CD4-positive, alpha-beta T cell (primary cell): Measurements from ENCODE around the gene XPO6. TPM values are rescaled to one million over a fixed set of nuclear protein-coding genes. Genes with fewer than 3 reads are reported as not detected.

ENCODE experiments used
- ATAC-seq: fragments of 200-7000 bp; cut with Tn5 transposase; one replicate; pipeline ENCODE4 v1.10.0; 2022; ENCODE audit warnings: mild to moderate bottlenecking; ENCODE audit not compliant: poor library complexity
- CTCF ChIA-PET: fragments of 350-600 bp; sonication (Branson Sonifier 250); formaldehyde crosslinking; loops from one replicate; lab custom pipeline; 2021; ENCODE audit warnings: antibody characterized with exemption, inconsistent platforms; lab: Charles Lee
- POLR2A ChIA-PET: fragments of 350-600 bp; sonication (Branson Sonifier 250); formaldehyde crosslinking; loops from one replicate; lab custom pipeline; 2021; ENCODE audit warnings: antibody characterized with exemption, inconsistent platforms; lab: Charles Lee
- DNase-seq, 14 experiments: peaks; one replicate each; pipeline ENCODE4 v3.0.0-alpha.2; 2013 to 2020; ENCODE audit warnings: mixed read lengths in 2 of 14
- H3K27ac ChIP-seq, 2 donors: one replicate each; pipeline versions ENCODE4 v1.5.1 to v1.7.0; 2013; ENCODE audit warnings: low read length in 2 of 2, low read depth in 1 of 2, mild to moderate bottlenecking in 1 of 2
- H3K27me3 ChIP-seq, 2 experiments: 1 replicate in 1 of 2; 2 replicates in 1 of 2; pipeline versions ENCODE4 v1.6.1 to v1.7.0; 2013; ENCODE audit warnings: low read length in 2 of 2, control low read depth in 1 of 2, mild to moderate bottlenecking in 1 of 2, moderate library complexity in 1 of 2; ENCODE audit not compliant: insufficient read depth in 2 of 2, control insufficient read depth in 1 of 2
- H3K36me3 ChIP-seq: one replicate; pipeline ENCODE4 v1.6.1; 2013; ENCODE audit warnings: low read length, control low read depth; ENCODE audit not compliant: insufficient read depth
- H3K4me1 ChIP-seq: one replicate; pipeline ENCODE4 v1.6.1; 2013; ENCODE audit warnings: low read length, control low read depth; ENCODE audit not compliant: insufficient read depth
- H3K4me3 ChIP-seq: one replicate; pipeline ENCODE4 v1.5.1; 2013; ENCODE audit warnings: mild to moderate bottlenecking, low read length, moderate library complexity
- H3K9me3 ChIP-seq, 2 experiments: 1 replicate in 1 of 2; 2 replicates in 1 of 2; pipeline versions ENCODE4 v1.6.1 to v1.7.0; 2013; ENCODE audit warnings: low read length in 2 of 2, mild to moderate bottlenecking in 2 of 2, control low read depth in 1 of 2, moderate library complexity in 1 of 2; ENCODE audit not compliant: control insufficient read depth in 1 of 2, insufficient read depth in 1 of 2
- H3K27ac Mint-ChIP-seq: one replicate; pipeline ENCODE4 v1.8.0; 2020; ENCODE audit warnings: mixed read lengths
- H3K27me3 Mint-ChIP-seq: one replicate; pipeline ENCODE4 v1.8.0; 2021; ENCODE audit warnings: mixed read lengths
- H3K36me3 Mint-ChIP-seq: one replicate; pipeline ENCODE4 v1.8.0; 2021; ENCODE audit warnings: low read depth, mixed read lengths
- H3K4me1 Mint-ChIP-seq: one replicate; pipeline ENCODE4 v1.8.0; 2021; ENCODE audit warnings: low read depth, mixed read lengths
- H3K4me3 Mint-ChIP-seq: one replicate; pipeline ENCODE4 v1.8.0; 2020; ENCODE audit warnings: mild to moderate bottlenecking, mixed read lengths
- H3K9me3 Mint-ChIP-seq: one replicate; pipeline ENCODE4 v1.8.0; 2020; ENCODE audit warnings: mixed read lengths
- intact Hi-C, 2 experiments: fragments of 100-400 bp; cut with DNase I in 1 of 2; cut with micrococcal nuclease in 1 of 2; formaldehyde crosslinking; loops; one replicate each; pipeline versions ENCODE4 v1.15.1 to v1.9.0; 2023 to 2025; cut with DNase I, micrococcal nuclease
- total RNA-seq, 174 experiments: library from RNA in 2 of 174; stranded (reverse) in 2 of 174; gene quantifications; one replicate each; pipeline ENCODE4 v1.2.3 and lab custom pipeline; 2021 to 2026
- TF ChIP-seq, protein P1 (sequence below): fragments of 200-600 bp; IDR thresholded peaks from one replicate; pipeline ENCODE4 v1.8.0; 2022; ENCODE audit warnings: antibody characterized with exemption, mild to moderate bottlenecking

XPO6 gene
- total RNA-seq, 2 experiments from 2014 or later: 378 to 390 TPM

DNA sequence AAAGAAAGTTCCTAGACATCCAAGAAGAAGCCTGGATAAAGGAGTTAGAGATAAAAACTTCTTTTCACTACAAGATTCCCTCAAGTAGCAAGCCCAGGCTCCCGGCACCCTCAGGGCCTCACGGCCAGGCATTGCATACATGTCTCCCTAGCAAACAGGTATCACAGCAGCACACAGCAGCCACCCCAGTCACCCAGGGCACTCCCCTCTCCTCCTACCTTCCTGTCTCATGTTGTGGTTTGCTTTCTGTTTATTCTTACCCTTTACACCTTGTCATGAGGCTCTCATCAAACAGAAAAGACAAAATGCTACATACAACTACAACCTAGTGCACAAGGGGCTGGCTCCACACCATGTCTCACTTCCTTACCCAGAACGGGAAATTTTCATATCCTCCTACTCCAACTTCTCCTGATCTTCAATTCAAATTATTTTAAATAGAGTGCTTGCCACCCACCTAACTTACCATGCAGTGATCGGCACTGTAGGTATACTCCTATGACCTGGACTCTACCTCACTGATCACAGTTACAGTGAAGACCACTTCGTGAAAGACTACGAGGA lies 42.7 kb downstream of the XPO6 start:
- H3K27ac Mint-ChIP-seq: peak overlapping the region; percentile 87
- H3K4me1 Mint-ChIP-seq: peaks cover 84% of the 10 kb centered on the region

DNA sequence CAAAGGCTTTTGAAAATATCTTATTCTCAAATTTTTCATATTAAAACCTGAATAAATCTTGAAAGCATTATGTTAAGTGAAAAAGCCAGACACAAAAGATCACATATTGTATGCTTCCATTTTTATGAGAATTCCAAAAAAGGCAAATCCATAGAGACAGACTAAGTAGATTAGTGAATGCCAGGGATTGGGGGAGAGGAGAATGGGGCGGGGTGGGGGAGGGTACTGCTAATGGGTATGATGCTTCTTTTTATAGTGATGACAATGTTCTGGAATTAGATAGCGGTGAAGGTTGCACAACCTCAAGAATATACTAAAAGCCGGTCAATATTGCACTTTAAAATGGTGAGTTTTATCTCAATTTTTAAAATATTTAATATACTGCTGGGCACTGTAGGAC lies 44.0 kb downstream of the XPO6 start:
- ATAC-seq: no peak
- Histone ChIP-seq H3K27me3 (no peaks in the 10 kb centered on the region), H3K4me1 (peaks cover 55% of the 10 kb centered on the region), H3K36me3 (peaks cover 76% of the 10 kb centered on the region), H3K9me3 (no peaks in the 10 kb centered on the region), H3K27ac (peak overlapping the region in 1 of 2 donors; percentile 72), H3K4me3 (no peak overlapping the region)
- intact Hi-C loops: loop anchor here (2.0 kb wide), 3 partner anchors 15 to 43 kb away; partner anchors contain the start of gene XPO6 (in 1 of the 2)
- POLR2A ChIA-PET: interaction anchor here (1.2 to 4.5 kb wide), 3 partner anchors 26 to 43 kb away, joined by 4 to 25 read pairs (median 11); no protein-coding TSS in a partner anchor
- Mint-ChIP-seq H3K4me1 (peaks cover 86% of the 10 kb centered on the region), H3K27ac (peak overlapping the region; percentile 87), H3K27me3 (no peaks in the 10 kb centered on the region), H3K9me3 (no peaks in the 10 kb centered on the region), H3K36me3 (peaks cover 88% of the 10 kb centered on the region), H3K4me3 (peak overlapping the region; percentile 40)
- DNase-seq: no peak
- TF ChIP-seq, protein P1, sequence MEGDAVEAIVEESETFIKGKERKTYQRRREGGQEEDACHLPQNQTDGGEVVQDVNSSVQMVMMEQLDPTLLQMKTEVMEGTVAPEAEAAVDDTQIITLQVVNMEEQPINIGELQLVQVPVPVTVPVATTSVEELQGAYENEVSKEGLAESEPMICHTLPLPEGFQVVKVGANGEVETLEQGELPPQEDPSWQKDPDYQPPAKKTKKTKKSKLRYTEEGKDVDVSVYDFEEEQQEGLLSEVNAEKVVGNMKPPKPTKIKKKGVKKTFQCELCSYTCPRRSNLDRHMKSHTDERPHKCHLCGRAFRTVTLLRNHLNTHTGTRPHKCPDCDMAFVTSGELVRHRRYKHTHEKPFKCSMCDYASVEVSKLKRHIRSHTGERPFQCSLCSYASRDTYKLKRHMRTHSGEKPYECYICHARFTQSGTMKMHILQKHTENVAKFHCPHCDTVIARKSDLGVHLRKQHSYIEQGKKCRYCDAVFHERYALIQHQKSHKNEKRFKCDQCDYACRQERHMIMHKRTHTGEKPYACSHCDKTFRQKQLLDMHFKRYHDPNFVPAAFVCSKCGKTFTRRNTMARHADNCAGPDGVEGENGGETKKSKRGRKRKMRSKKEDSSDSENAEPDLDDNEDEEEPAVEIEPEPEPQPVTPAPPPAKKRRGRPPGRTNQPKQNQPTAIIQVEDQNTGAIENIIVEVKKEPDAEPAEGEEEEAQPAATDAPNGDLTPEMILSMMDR: no peak
- CTCF ChIA-PET: interaction anchor here (1.2 to 1.3 kb wide), 2 partner anchors 29 to 31 kb away, joined by 3 to 4 read pairs; no protein-coding TSS in a partner anchor

More for the DNA sequence above, 42.7 kb downstream of the XPO6 start:
- Histone ChIP-seq H3K27me3 (no peaks in the 10 kb centered on the region), H3K4me1 (peaks cover 50% of the 10 kb centered on the region), H3K27ac (peak overlapping the region; percentile 46 to 72), H3K4me3 (no peak overlapping the region), H3K9me3 (no peaks in the 10 kb centered on the region), H3K36me3 (peaks cover 78% of the 10 kb centered on the region)
- H3K9me3 Mint-ChIP-seq: no peaks in the 10 kb centered on the region
- ATAC-seq: peak; percentile 99
- TF ChIP-seq, protein P1: no peak
- H3K4me3 Mint-ChIP-seq: peak overlapping the region; percentile 50
- H3K36me3 Mint-ChIP-seq: peaks cover 87% of the 10 kb centered on the region
- peak; percentile 52 to 83 (median 64) for DNase-seq
- ChIA-PET POLR2A (interaction anchor here (1.2 to 4.5 kb wide), 4 partner anchors 15 to 42 kb away, joined by 4 to 25 read pairs (median 8); no protein-coding TSS in a partner anchor), CTCF (interaction anchor here (1.0 to 1.2 kb wide), 2 partner anchors 19 to 28 kb away, joined by 3 to 4 read pairs; no protein-coding TSS in a partner anchor)
- intact Hi-C loops: loop anchor here in 1 of 2 experiments (1.0 to 2.0 kb wide), 4 partner anchors 20 to 42 kb away; partner anchors contain the start of gene XPO6
- no peaks in the 10 kb centered on the region for H3K27me3 Mint-ChIP-seq

DNA sequence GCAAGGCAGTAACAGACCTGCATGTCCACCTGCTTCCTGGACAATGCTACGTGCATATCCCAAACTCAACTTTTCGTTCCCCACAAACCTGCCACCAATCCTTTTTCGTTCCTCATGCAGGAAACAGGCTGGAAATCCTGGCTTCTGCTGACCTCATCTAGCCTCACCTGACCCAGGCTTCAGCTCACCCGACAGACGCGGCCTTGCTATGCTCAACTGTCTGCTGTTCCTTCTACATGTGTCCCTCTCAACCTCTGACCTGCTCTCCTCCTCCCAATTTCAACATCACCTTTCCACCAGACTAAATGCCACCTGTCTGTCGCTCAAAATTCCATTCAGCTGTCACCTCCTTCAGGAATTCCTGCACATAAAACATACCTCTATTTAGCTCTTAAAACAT lies 44.5 kb downstream of the XPO6 start:
- Histone ChIP-seq H3K36me3 (peaks cover 74% of the 10 kb centered on the region), H3K27ac (peak overlapping the region in 1 of 2 donors; percentile 13), H3K9me3 (no peaks in the 10 kb centered on the region), H3K27me3 (no peaks in the 10 kb centered on the region), H3K4me1 (peaks cover 57% of the 10 kb centered on the region), H3K4me3 (no peak overlapping the region)
- H3K4me1 Mint-ChIP-seq: peaks cover 86% of the 10 kb centered on the region
- H3K27me3 Mint-ChIP-seq: no peaks in the 10 kb centered on the region
- TF ChIP-seq, protein P1: no peak
- peak overlapping the region; percentile 62 for H3K4me3 Mint-ChIP-seq
- ChIA-PET POLR2A (interaction anchor here (1.2 to 4.5 kb wide), 3 partner anchors 20 to 27 kb away, joined by 4 to 25 read pairs (median 4); no protein-coding TSS in a partner anchor), CTCF (interaction anchor here (0.7 to 1.5 kb wide), 5 partner anchors 11 to 35 kb away, joined by 3 to 4 read pairs (median 3); no protein-coding TSS in a partner anchor)
- ATAC-seq (no peak), DNase-seq (no peak)
- intact Hi-C loops: loop anchor here in 1 of 2 experiments (2.0 kb wide), 1 partner anchor 14 kb away; no protein-coding TSS in a partner anchor
- no peaks in the 10 kb centered on the region for H3K9me3 Mint-ChIP-seq
- H3K36me3 Mint-ChIP-seq: peaks cover 88% of the 10 kb centered on the region
- H3K27ac Mint-ChIP-seq: peak overlapping the region; percentile 87
